Liver (tissue), 3 donors: ENCODE measurements around the gene NCR2.

ENCODE experiments used
- EGR1 ChIP-seq, 2 donors: IDR thresholded peaks; 2 replicates each; pipeline ENCODE4 v1.6.1; 2016 to 2018; ENCODE audit warnings: antibody characterized with exemption in 2 of 2, low read depth in 2 of 2
- GABPA ChIP-seq, 2 donors: IDR thresholded peaks in 1 of 2; conservative IDR thresholded peaks in 1 of 2; 2 replicates each; pipeline ENCODE4 v1.6.1; 2016; ENCODE audit warnings: antibody characterized with exemption in 2 of 2, mild to moderate bottlenecking in 1 of 2, moderate library complexity in 1 of 2
- HNF4A ChIP-seq, 2 donors: conservative IDR thresholded peaks; 2 replicates each; pipeline ENCODE4 v1.6.1; 2016; ENCODE audit warnings: antibody characterized with exemption in 2 of 2, mild to moderate bottlenecking in 2 of 2
- HNF4G ChIP-seq: IDR thresholded peaks from 2 replicates; pipeline ENCODE4 v1.6.1; 2016; ENCODE audit warnings: antibody characterized with exemption
- JUND ChIP-seq, 2 donors: IDR thresholded peaks; 2 replicates each; pipeline ENCODE4 v1.6.1; 2016; ENCODE audit warnings: antibody characterized with exemption in 2 of 2
- RAD21 ChIP-seq, 2 donors: IDR thresholded peaks; 2 replicates each; pipeline ENCODE4 v1.6.1; 2016; ENCODE audit warnings: antibody characterized with exemption in 2 of 2, mild to moderate bottlenecking in 2 of 2
- SP1 ChIP-seq: IDR thresholded peaks from 2 replicates; pipeline ENCODE4 v1.6.1; 2018; ENCODE audit warnings: antibody characterized with exemption, mild to moderate bottlenecking
- TAF1 ChIP-seq: conservative IDR thresholded peaks from 2 replicates; pipeline ENCODE4 v1.6.1; 2016; ENCODE audit warnings: antibody characterized with exemption, mild to moderate bottlenecking
- YY1 ChIP-seq: IDR thresholded peaks from 2 replicates; pipeline ENCODE4 v1.6.1; 2016; ENCODE audit warnings: antibody characterized with exemption, mild to moderate bottlenecking
- TF ChIP-seq, protein P1 (sequence below): fragments of 150-350 bp; IDR thresholded peaks from 2 replicates; pipeline ENCODE4 v1.5.1; 2017; ENCODE audit warnings: improper control_type of control experiment, low read depth, low read length; ENCODE audit not compliant: missing input control
- TF ChIP-seq, protein P2 (sequence below): IDR thresholded peaks from 2 replicates; pipeline ENCODE4 v1.6.1; 2016; ENCODE audit warnings: antibody characterized with exemption, mild to moderate bottlenecking
- TF ChIP-seq, protein P3 (sequence below): IDR thresholded peaks from 2 replicates; pipeline ENCODE4 v1.6.1; 2016; ENCODE audit warnings: antibody characterized with exemption
- TF ChIP-seq, protein P4 (sequence below): IDR thresholded peaks from 2 replicates; pipeline ENCODE4 v1.6.1; 2016; ENCODE audit warnings: antibody characterized with exemption
- TF ChIP-seq, protein P5 (sequence below): IDR thresholded peaks from 2 replicates; pipeline ENCODE4 v1.6.1; 2016; ENCODE audit warnings: antibody characterized with exemption
- donor health status: healthy.
- donor health status: healthy.

GRCh38 chr6:41302638-41303037 lies 32.8 kb upstream of the NCR2 start:
- TF ChIP-seq, protein P1, sequence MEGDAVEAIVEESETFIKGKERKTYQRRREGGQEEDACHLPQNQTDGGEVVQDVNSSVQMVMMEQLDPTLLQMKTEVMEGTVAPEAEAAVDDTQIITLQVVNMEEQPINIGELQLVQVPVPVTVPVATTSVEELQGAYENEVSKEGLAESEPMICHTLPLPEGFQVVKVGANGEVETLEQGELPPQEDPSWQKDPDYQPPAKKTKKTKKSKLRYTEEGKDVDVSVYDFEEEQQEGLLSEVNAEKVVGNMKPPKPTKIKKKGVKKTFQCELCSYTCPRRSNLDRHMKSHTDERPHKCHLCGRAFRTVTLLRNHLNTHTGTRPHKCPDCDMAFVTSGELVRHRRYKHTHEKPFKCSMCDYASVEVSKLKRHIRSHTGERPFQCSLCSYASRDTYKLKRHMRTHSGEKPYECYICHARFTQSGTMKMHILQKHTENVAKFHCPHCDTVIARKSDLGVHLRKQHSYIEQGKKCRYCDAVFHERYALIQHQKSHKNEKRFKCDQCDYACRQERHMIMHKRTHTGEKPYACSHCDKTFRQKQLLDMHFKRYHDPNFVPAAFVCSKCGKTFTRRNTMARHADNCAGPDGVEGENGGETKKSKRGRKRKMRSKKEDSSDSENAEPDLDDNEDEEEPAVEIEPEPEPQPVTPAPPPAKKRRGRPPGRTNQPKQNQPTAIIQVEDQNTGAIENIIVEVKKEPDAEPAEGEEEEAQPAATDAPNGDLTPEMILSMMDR = no peak
- TF ChIP-seq TAF1 (no peak), YY1 (no peak), RAD21 (IDR thresholded peaks at IDR 0.05) (no peak), EGR1 (IDR thresholded peaks at IDR 0.05; ENCODE audit: low read depth in 2 of 2) (no peak), GABPA (IDR thresholded peaks at IDR 0.05 in 1 of 2, conservative IDR thresholded peaks at IDR 0.05 in 1 of 2) (no peak), HNF4G (no peak), HNF4A (conservative IDR thresholded peaks at IDR 0.05) (no peak), SP1 (no peak), JUND (IDR thresholded peaks at IDR 0.05) (no peak)
- TF ChIP-seq, protein P2, sequence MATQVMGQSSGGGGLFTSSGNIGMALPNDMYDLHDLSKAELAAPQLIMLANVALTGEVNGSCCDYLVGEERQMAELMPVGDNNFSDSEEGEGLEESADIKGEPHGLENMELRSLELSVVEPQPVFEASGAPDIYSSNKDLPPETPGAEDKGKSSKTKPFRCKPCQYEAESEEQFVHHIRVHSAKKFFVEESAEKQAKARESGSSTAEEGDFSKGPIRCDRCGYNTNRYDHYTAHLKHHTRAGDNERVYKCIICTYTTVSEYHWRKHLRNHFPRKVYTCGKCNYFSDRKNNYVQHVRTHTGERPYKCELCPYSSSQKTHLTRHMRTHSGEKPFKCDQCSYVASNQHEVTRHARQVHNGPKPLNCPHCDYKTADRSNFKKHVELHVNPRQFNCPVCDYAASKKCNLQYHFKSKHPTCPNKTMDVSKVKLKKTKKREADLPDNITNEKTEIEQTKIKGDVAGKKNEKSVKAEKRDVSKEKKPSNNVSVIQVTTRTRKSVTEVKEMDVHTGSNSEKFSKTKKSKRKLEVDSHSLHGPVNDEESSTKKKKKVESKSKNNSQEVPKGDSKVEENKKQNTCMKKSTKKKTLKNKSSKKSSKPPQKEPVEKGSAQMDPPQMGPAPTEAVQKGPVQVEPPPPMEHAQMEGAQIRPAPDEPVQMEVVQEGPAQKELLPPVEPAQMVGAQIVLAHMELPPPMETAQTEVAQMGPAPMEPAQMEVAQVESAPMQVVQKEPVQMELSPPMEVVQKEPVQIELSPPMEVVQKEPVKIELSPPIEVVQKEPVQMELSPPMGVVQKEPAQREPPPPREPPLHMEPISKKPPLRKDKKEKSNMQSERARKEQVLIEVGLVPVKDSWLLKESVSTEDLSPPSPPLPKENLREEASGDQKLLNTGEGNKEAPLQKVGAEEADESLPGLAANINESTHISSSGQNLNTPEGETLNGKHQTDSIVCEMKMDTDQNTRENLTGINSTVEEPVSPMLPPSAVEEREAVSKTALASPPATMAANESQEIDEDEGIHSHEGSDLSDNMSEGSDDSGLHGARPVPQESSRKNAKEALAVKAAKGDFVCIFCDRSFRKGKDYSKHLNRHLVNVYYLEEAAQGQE = no peak
- TF ChIP-seq, protein P3, sequence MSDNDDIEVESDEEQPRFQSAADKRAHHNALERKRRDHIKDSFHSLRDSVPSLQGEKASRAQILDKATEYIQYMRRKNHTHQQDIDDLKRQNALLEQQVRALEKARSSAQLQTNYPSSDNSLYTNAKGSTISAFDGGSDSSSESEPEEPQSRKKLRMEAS = no peak
- TF ChIP-seq, protein P4, sequence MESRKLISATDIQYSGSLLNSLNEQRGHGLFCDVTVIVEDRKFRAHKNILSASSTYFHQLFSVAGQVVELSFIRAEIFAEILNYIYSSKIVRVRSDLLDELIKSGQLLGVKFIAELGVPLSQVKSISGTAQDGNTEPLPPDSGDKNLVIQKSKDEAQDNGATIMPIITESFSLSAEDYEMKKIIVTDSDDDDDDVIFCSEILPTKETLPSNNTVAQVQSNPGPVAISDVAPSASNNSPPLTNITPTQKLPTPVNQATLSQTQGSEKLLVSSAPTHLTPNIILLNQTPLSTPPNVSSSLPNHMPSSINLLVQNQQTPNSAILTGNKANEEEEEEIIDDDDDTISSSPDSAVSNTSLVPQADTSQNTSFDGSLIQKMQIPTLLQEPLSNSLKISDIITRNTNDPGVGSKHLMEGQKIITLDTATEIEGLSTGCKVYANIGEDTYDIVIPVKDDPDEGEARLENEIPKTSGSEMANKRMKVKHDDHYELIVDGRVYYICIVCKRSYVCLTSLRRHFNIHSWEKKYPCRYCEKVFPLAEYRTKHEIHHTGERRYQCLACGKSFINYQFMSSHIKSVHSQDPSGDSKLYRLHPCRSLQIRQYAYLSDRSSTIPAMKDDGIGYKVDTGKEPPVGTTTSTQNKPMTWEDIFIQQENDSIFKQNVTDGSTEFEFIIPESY = no peak
- TF ChIP-seq, protein P5, sequence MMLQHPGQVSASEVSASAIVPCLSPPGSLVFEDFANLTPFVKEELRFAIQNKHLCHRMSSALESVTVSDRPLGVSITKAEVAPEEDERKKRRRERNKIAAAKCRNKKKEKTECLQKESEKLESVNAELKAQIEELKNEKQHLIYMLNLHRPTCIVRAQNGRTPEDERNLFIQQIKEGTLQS = no peak
